Glutamatergic neuron (in vitro differentiated cells): ENCODE data around the gene TSPAN18. TPM values are rescaled to one million over a fixed set of nuclear protein-coding genes. Genes with fewer than 3 reads are reported as not detected.

ENCODE experiments used
- DNase-seq: peaks from one replicate; pipeline ENCODE4 v3.0.0; 2022
- H3K27ac Mint-ChIP-seq: one replicate; pipeline ENCODE4 v1.8.0; 2020; ENCODE audit warnings: mild to moderate bottlenecking, mixed read lengths, inconsistent platforms; ENCODE audit not compliant: unreplicated experiment
- H3K27me3 Mint-ChIP-seq: one replicate; pipeline ENCODE4 v1.8.0; 2020; ENCODE audit warnings: mild to moderate bottlenecking, moderate library complexity, mixed read lengths, inconsistent platforms; ENCODE audit not compliant: unreplicated experiment
- H3K36me3 Mint-ChIP-seq: one replicate; pipeline ENCODE4 v1.8.0; 2020; ENCODE audit warnings: mild to moderate bottlenecking, mixed read lengths, inconsistent platforms; ENCODE audit not compliant: unreplicated experiment
- H3K4me1 Mint-ChIP-seq: one replicate; pipeline ENCODE4 v1.8.0; 2020; ENCODE audit warnings: mild to moderate bottlenecking, low read depth, mixed read lengths, inconsistent platforms; ENCODE audit not compliant: unreplicated experiment
- H3K4me3 Mint-ChIP-seq: one replicate; pipeline ENCODE4 v1.8.0; 2020; ENCODE audit warnings: mild to moderate bottlenecking, mixed read lengths, inconsistent platforms; ENCODE audit not compliant: unreplicated experiment
- H3K9me3 Mint-ChIP-seq: one replicate; pipeline ENCODE4 v1.8.0; 2020; ENCODE audit warnings: mild to moderate bottlenecking, moderate library complexity, mixed read lengths, inconsistent platforms; ENCODE audit not compliant: unreplicated experiment
- CTCF ChIP-seq: fragments of 200-600 bp; sonication (generic); IDR thresholded peaks from one replicate; pipeline ENCODE4 v1.5.0; 2021; ENCODE audit not compliant: partially characterized antibody, unreplicated experiment
- total RNA-seq: library from RNA; stranded (reverse); fragmentation: NEBNext Ultra II Directional; extraction: Animal tissue kit (Norgen Biotek cat#: 25700); gene quantifications from one replicate; pipeline ENCODE4 v1.2.1, GENCODE V29; 2021; ENCODE audit not compliant: unreplicated experiment

TSPAN18 gene
- total RNA-seq, 1 donor from 2014 or later: 80.4 TPM

- DNase-seq: no peak
- Mint-ChIP-seq H3K27me3 (peaks cover 3% of the 10 kb centered on the region), H3K4me3 (no peak overlapping the region), H3K36me3 (no peaks in the 10 kb centered on the region), H3K27ac (no peak overlapping the region), H3K4me1 (peaks cover 40% of the 10 kb centered on the region), H3K9me3 (peaks cover 2% of the 10 kb centered on the region)
- no peak for TF ChIP-seq CTCF
Measured at GRCh38 chr11:44797886-44798606, 71.3 kb downstream of the TSPAN18 start.

- no peak overlapping the region for H3K27ac Mint-ChIP-seq
- peaks cover 8% of the 10 kb centered on the region for H3K27me3 Mint-ChIP-seq
- H3K4me1 Mint-ChIP-seq: peaks cover 40% of the 10 kb centered on the region
- no peak for DNase-seq
- H3K9me3 Mint-ChIP-seq: peaks cover 1% of the 10 kb centered on the region
- no peak for TF ChIP-seq CTCF
- H3K4me3 Mint-ChIP-seq: no peak overlapping the region
- no peaks in the 10 kb centered on the region for H3K36me3 Mint-ChIP-seq
Measured at GRCh38 chr11:44798607-44798972, 71.8 kb downstream of the TSPAN18 start.

GRCh38 chr11:44799012-44799411 lies 72.2 kb downstream of the TSPAN18 start:
- H3K4me1 Mint-ChIP-seq: peaks cover 37% of the 10 kb centered on the region
- no peak overlapping the region for H3K4me3 Mint-ChIP-seq
- no peaks in the 10 kb centered on the region for H3K36me3 Mint-ChIP-seq

GRCh38 chr11:44802347-44802746 lies 75.6 kb downstream of the TSPAN18 start:
- peaks cover 49% of the 10 kb centered on the region for H3K4me1 Mint-ChIP-seq
- no peak for DNase-seq
- H3K4me3 Mint-ChIP-seq: peak overlapping the region; percentile 5
- no peaks in the 10 kb centered on the region for H3K36me3 Mint-ChIP-seq
- H3K9me3 Mint-ChIP-seq: peaks cover 9% of the 10 kb centered on the region
- TF ChIP-seq CTCF: no peak
- peaks cover 12% of the 10 kb centered on the region for H3K27me3 Mint-ChIP-seq
- peak overlapping the region; percentile 35 for H3K27ac Mint-ChIP-seq

More at GRCh38 chr11:44799012-44799411, 72.2 kb downstream of the TSPAN18 start:
- Mint-ChIP-seq H3K27me3 (peaks cover 8% of the 10 kb centered on the region), H3K9me3 (no peaks in the 10 kb centered on the region), H3K27ac (no peak overlapping the region)
- TF ChIP-seq CTCF: no peak
- no peak for DNase-seq

GRCh38 chr11:44803009-44803408 lies 76.2 kb downstream of the TSPAN18 start:
- no peak for TF ChIP-seq CTCF
- peaks cover 9% of the 10 kb centered on the region for H3K9me3 Mint-ChIP-seq
- peaks cover 47% of the 10 kb centered on the region for H3K4me1 Mint-ChIP-seq
- H3K4me3 Mint-ChIP-seq: peak overlapping the region; percentile 40
- no peaks in the 10 kb centered on the region for H3K36me3 Mint-ChIP-seq
- DNase-seq: no peak
- H3K27ac Mint-ChIP-seq: no peak overlapping the region
- peaks cover 12% of the 10 kb centered on the region for H3K27me3 Mint-ChIP-seq
